Eye (tissue), 1 donor: ENCODE measurements around the gene BMPER.

ENCODE experiments used
- DNase-seq: peaks from one replicate; pipeline ENCODE4 v3.0.0-alpha.2; 2015

The BMPER gene

GRCh38 chr7:33973231-33974015, 68.1 kb downstream of the BMPER start:
- no peak for DNase-seq

GRCh38 chr7:33979300-33979806, 74.0 kb downstream of the BMPER start:
- no peak for DNase-seq

- DNase-seq, result peak; percentile 15
These were observed 74.5 kb downstream of the BMPER start for GRCh38 chr7:33979807-33980355.

GRCh38 chr7:33981226-33981625, 75.9 kb downstream of the BMPER start:
- no peak for DNase-seq

- no peak for DNase-seq
These were observed 76.5 kb downstream of the BMPER start for GRCh38 chr7:33981671-33982424.

- no peak for DNase-seq
These were observed 77.1 kb downstream of the BMPER start for GRCh38 chr7:33982425-33982786.

GRCh38 chr7:33986451-33986850, 81.1 kb downstream of the BMPER start:
- DNase-seq, result no peak

GRCh38 chr7:33986951-33987947, 81.9 kb downstream of the BMPER start:
- DNase-seq, result peak; percentile 28

GRCh38 chr7:33996899-33997298, 91.6 kb downstream of the BMPER start:
- DNase-seq, result no peak

- no peak for DNase-seq
These were observed 93.1 kb downstream of the BMPER start for GRCh38 chr7:33998476-33998875.

- no peak for DNase-seq
These were observed 105.8 kb downstream of the BMPER start for GRCh38 chr7:34011017-34011695.

- no peak for DNase-seq
These were observed 106.4 kb downstream of the BMPER start for GRCh38 chr7:34011696-34012095.

- no peak for DNase-seq
These were observed 108.1 kb downstream of the BMPER start for GRCh38 chr7:34013421-34013820.

GRCh38 chr7:34015651-34016050, 110.3 kb downstream of the BMPER start:
- DNase-seq, result no peak

- no peak for DNase-seq
These were observed 111.5 kb downstream of the BMPER start for GRCh38 chr7:34016876-34017275.

- no peak for DNase-seq
These were observed 114.0 kb downstream of the BMPER start for GRCh38 chr7:34019301-34019790.

GRCh38 chr7:34022626-34023025, 117.3 kb downstream of the BMPER start:
- no peak for DNase-seq

- no peak for DNase-seq
These were observed 120.3 kb downstream of the BMPER start for GRCh38 chr7:34025600-34025999.

GRCh38 chr7:34026481-34027190, 121.3 kb downstream of the BMPER start:
- no peak for DNase-seq

GRCh38 chr7:34031156-34031555, 125.8 kb downstream of the BMPER start:
- DNase-seq, result no peak

- no peak for DNase-seq
These were observed 129.4 kb downstream of the BMPER start for GRCh38 chr7:34034728-34035127.
